Vagina (tissue), 2 donors: ENCODE data around the gene SNTB2.

ENCODE experiments used
- POLR2A ChIP-seq, 2 donors: fragments of 450-650 bp; IDR thresholded peaks; one replicate each; pipeline ENCODE4 v1.6.1; 2017; ENCODE audit warnings: antibody characterized with exemption in 2 of 2, mild to moderate bottlenecking in 2 of 2, moderate library complexity in 2 of 2
- TF ChIP-seq, protein P1 (sequence below), 3 experiments: fragments of 450-650 bp in 2 of 3; fragments of 200-600 bp in 1 of 3; sonication (generic) in 1 of 3; IDR thresholded peaks; one replicate each; pipeline ENCODE4 v1.5.1; 2017 to 2019; ENCODE audit warnings: antibody characterized with exemption in 3 of 3, mild to moderate bottlenecking in 2 of 3, moderate library complexity in 2 of 3

DNA sequence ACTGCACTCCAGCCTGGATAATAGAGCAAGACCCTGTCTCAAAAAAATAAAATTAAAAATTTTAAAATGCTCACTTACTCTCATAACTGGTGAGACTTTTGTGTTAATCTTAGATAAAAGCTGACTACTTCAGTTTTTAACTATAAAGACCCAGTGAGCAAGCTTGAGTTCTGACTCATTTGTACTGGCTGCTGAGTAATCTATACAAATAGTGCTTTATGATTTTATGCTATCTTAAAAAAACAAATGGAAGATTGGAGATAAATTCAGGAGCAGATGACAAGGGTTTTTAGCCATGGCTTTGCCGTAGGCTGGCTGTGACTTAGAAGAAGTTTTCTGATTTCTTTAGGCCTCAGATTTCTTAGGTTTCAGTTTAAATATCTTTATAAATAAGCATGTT, 30.5 kb downstream of the SNTB2 start:
- TF ChIP-seq, protein P1, sequence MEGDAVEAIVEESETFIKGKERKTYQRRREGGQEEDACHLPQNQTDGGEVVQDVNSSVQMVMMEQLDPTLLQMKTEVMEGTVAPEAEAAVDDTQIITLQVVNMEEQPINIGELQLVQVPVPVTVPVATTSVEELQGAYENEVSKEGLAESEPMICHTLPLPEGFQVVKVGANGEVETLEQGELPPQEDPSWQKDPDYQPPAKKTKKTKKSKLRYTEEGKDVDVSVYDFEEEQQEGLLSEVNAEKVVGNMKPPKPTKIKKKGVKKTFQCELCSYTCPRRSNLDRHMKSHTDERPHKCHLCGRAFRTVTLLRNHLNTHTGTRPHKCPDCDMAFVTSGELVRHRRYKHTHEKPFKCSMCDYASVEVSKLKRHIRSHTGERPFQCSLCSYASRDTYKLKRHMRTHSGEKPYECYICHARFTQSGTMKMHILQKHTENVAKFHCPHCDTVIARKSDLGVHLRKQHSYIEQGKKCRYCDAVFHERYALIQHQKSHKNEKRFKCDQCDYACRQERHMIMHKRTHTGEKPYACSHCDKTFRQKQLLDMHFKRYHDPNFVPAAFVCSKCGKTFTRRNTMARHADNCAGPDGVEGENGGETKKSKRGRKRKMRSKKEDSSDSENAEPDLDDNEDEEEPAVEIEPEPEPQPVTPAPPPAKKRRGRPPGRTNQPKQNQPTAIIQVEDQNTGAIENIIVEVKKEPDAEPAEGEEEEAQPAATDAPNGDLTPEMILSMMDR (IDR thresholded peaks at IDR 0.05), result no peak
- TF ChIP-seq POLR2A (IDR thresholded peaks at IDR 0.05), result no peak
